Inflammatory macrophage treated with lipopolysaccharide for 1 hour (primary cell): Measurements from ENCODE around the gene ZBTB21.
A peak's percentile ranks its signal among the peaks of the same experiment; 100 is the strongest.

Source experiments
- DNase-seq, 2 donors: peaks; one replicate each; pipeline ENCODE4 v3.0.0-alpha.2; 2020 to 2022

Gene ZBTB21

GRCh38 chr21:42009831-42010506 lies at the start of gene ZBTB21:
ZBTB21 (minus strand) TSS chr21:42010360; CDS start chr21:41994095, 16,265 bp downstream.
- DNase-seq, result peak; percentile 96 to 98

- no peak for DNase-seq
Observed at GRCh38 chr21:42059721-42060120, 49.6 kb upstream of the ZBTB21 start.

DNA sequence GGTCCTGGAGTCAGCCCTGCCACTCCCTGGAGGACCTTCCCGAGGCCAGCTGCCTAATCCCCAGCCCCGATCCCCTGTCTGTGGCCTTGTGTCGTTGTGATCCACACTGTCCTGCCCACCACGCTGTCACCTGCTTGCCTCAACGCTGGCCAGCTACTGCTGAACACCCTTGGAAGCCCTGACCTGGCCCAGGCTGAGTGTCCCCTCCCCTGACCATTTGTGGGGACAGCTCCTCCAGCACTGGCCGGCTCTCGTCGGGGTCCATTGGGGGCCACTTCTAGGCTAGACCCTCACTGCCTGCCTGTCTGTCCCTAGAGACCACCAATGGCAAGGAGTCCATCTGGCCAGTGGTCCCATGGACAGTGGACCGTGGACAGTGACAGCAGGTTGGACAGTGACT lies 49.0 kb upstream of the ZBTB21 start:
- no peak for DNase-seq

DNA sequence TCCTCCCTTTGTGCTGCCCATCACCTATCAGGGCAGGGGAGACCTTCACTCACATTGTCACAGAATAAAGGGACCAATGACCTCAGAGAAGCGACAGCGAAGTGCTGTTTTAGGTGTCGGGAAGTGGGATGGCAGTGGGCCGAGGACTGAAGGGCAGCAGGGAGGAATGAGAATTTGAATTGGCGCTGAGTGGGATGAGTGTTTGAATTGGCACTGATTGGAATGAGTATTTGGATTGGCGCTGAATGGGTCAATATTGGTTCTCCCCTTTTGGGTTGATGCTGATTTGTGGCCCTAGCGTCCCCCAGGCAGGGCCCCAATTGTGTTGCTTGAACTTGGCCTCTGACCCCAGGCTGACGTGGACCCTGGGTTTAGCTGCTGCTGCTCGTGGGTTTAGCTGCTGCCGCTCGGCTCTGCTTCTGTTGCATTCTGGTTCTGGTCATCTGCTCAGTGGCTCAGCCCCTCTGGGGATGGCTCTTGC lies 48.5 kb upstream of the ZBTB21 start:
- DNase-seq, result no peak

DNA sequence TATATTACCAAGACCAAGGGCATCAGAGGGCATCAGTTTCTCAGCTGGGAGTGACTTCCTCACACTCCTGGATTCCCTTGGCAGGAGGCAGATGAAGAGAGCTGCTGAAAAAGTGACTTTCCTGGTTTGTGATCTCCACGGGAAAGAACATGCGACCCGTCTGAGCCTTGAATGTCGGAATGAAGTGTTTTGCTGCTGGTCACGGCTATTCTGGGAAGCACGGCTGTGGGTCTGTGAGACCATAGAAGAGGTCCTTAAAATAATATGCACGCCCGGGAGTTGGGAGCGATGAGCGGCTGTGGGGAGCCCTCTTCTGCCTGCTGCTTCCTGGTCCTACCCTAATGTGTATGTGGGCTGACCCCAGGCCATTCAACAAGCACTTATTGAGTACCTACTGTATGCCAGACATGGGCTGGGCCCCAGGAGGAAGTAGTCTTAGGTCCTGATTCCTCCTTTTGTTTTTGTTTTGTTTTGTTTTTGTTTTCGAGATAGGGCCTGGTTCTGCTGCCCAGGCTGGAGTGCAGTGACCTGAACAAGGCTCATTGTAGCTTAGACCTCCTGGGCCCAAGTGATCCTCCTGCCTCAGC lies 47.8 kb upstream of the ZBTB21 start:
- no peak for DNase-seq

DNA sequence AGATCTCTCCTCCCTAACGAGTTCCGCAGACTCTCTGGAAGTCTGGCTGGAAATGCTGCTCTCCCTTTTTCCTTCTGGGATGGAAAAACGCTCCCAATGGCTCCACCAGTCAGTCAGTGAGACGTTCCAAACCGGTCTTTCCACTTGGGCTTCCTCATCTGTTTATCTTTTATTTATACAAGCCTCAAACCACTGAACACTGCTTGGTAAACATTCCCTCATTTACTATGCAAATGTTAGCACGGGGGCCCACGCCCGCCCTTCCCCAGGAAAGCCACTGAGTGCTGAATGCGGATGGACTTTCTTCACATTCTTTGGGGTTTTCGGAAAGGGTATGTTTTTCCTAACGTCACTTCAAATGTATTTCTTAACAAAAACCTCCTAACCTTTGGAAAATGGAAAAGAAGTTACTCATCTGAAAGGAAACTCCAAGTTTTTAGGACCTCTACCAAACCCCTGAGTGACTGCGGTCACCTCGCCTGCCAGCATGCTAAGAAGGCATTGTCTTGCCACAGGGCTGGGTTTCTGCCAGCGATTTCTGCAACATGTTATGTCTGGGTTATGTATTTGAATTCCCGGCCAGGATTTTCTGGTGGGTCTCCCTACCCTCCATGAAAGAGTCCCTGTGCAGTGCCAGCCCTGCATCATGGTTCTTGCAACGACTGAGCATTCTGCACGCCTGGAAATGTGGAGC lies 47.0 kb upstream of the ZBTB21 start:
- DNase-seq, result no peak

DNA sequence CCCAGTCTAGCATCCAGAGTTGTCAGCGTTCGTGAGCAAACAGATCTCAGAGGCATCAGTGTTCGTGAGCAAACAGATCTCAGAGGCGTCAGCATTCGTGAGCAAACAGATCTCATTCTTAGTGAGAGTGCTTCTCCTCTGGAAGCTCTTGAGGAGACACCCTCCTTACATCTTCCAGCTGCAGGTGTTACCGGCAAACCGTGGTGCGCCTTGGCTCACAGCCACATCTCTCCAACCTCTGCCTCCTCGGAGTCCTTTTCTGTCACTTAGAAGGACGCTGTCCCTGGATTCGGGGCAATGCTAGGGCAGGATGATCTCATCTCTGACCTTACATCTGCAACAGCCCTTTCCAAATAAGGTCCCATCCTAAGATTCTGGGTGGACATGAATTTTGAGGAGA lies 46.3 kb upstream of the ZBTB21 start:
- no peak for DNase-seq

- no peak for DNase-seq
Observed at GRCh38 chr21:42055425-42055824, 45.3 kb upstream of the ZBTB21 start.

GRCh38 chr21:42051788-42052187 lies 41.6 kb upstream of the ZBTB21 start:
- no peak for DNase-seq

DNA sequence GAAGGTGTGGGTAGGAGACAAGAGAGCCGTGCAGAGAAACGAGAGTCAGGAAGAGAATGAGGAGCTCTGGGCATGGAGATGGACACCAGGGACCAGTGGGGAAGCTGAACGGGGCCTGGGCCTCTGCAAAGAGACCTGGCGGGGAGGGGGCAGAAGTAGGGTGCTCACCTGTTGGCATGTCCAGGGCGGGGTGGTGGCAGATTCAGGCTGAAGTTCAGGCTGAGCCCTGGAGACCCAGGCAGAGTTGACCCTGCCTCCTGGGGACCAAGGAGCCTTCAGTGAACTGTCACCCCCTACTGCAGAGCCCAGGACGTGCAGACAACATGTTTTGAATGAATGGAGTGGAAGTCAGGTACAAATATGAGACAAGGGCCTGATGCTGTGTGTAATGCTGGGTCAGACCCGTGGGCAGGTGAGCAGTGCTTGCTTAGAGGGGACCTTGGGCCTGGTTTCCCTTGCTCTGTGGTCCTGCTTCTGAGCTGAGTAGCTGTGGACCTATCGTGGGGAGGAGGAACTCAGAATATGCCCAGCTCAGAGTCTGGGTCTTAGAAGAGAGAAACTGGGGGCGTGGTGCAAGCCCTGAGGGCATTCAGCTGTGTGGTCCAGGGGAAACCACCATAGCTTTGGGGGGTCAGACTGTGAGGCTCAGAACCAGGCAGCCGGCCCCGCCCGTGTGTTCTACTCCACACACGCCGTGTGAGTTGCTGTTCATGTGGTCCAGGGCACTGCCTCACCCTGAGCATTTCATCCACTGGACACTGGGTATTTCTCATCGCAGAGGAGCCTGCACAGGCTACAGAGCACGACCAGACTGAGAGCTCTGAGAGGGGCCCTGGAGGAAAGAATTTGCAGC lies 39.6 kb upstream of the ZBTB21 start:
- DNase-seq, result no peak

DNA sequence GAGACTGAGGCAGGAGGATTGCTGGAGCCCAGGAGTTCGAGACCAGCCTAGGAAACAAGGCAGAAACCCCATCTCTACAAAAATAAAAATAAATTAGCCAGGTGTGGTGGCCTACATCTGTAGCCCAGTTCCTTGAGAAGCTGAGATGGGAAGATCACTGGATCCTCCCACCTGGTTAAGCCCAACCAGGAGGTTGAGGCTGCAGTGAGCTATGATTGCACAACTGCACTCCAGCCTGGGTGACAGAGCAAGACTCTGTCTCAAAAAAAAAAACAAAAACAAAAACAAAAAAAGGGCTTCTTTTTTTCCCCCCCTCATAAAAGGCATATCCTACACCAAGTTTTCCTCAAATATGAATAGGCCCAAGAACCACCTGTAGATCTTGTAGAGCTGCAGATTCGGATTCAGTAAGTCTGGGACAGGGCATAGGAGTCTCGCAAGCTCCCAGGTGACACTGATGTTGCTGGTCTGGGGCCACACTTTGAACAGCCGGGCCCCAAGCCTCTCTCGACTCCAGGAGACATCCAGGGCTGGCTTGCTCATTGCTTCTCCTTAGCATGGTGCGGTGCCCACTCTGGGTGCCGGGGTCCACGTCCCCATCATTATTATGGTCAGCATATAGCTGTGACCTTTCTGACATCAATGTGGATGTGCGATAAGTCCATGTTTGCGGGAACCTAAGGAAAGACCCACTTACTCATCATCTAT lies 38.9 kb upstream of the ZBTB21 start:
- DNase-seq, result no peak

- no peak for DNase-seq
Observed at GRCh38 chr21:42047821-42048613, 37.9 kb upstream of the ZBTB21 start.

DNA sequence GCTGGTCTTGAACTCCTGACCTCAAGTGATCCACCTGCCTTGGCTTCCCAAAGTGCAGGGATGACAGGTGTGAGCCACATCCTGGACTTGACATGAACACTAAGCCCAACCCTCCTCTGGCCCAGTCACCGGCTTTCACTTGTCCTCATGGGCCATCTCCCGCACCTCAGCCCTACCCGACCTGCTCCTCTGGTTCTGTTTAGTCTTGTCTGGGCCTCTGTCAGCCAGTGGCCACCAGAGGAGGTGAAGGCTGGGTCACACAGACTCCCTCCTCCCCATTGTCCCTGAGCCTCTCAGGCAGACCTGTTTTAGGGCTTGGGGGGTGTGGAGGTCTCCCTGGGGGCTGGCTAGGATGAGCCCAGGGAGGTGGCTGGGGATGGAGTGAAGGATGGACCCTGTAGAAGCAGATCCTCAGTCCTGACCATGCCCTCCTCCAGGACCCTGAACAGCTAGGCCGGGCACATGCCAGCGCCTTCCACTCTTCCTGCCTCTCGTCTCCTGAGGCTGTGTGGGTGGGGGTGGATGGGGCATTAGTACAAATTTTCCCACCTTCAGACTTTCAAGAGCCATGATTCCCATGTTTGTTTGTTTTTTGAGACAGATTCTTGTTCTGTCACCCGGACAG lies 34.8 kb upstream of the ZBTB21 start:
- no peak for DNase-seq

DNA sequence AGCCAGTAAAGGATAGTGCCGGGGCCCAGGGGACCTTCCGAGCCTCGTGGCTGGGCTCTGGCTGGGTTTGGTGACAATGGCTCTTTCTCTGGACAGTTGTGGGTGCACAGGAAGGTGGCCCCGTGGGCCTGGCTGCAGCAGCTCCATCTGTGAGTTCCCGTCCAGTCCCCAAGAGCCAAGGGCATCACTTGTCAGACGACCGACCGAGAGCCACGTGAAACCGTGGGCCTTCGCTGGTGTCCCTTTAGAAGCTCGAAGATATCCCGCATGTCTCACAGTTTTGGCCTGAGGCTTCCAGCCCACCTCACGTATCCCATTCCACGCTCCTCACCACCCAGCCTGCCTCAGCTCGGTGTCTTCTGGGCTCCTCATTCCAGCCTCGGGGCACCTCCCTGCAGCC lies 33.8 kb upstream of the ZBTB21 start:
- DNase-seq, result no peak

DNA sequence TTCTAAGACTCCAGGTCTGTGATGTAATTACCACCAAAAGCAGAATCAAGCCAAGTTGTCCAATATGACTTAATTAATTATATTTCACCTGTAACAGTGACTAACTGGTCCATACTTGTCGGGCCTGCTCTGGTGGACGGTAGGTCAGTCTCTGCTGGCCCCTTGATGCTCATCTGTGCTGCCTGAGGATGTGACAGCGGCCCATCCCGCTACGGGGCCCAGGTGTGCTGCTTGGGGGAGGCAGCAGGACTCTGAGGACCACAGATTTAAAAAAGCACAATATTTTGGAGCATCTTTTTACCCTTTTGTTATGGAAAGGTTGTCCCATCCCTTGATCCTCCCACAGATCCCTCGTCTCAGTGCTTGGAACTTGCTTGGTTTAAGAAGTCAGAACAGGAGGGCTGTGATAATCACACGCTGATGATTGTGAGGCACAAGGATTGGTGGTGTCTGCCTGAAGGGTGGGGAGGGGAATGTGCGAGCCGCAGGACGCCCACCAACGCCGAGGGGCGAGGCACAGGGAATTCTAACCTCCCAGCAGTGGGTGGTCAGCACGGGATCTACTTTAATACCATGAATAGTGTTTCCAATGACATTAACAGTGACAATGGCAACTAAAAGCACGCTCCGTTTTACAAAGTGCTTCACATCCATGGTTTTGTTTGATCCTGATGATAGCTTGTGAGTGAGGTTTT lies 33.2 kb upstream of the ZBTB21 start:
- DNase-seq, result no peak

- no peak for DNase-seq
Observed at GRCh38 chr21:42042651-42043050, 32.5 kb upstream of the ZBTB21 start.

GRCh38 chr21:42041711-42042110 lies 31.6 kb upstream of the ZBTB21 start:
- no peak for DNase-seq

DNA sequence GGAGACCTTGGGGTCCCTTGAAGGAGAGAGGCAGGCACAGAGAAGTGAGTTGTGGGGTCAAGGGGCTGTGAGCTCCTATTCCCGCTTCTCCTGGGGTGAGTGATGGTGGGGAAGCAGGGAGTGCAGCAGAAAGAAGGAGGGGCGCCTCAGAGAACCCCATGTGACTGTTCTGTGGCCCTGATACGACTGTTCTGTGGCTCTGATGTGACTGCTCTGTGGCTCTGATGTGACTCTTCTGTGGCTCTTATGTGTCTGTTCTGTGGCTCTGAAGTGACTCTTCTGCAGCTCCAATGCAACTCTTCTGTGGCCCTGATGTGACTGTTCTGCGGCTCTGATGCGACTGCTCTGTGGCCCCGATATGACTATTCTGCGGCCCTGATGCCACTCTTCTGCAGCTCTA lies 31.1 kb upstream of the ZBTB21 start:
- no peak for DNase-seq

GRCh38 chr21:42040411-42041180 lies 30.4 kb upstream of the ZBTB21 start:
- DNase-seq, result no peak

- no peak for DNase-seq
Observed at GRCh38 chr21:42039911-42040351, 29.8 kb upstream of the ZBTB21 start.
